Measurements from ENCODE around the gene PTPRR. TPM values are rescaled to one million over a fixed set of nuclear protein-coding genes. Genes with fewer than 3 reads are reported as not detected.

Gene PTPRR
- total and polyA plus RNA-seq, 2 donors, result 0.73 to 2.7 TPM

DNA sequence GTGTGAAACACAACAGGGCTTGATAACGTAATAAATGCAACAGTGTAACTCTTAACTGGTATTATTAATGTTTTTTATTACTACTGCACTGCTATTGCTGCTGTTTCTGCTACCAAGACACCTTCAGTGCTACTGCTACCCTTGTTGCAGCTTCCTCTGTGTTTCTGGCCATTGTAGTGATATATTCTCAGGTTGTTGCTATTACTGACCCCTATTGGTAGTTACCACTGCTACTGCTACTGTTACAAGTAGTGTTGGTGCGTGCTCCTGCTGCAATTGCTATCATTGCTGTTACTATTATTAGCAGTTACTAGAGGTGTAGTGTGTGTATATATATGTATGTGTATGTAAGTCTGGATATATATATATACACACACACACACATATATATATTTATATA is 196.1 kb downstream of the PTPRR start:
- no peaks in the 10 kb centered on the region for H3K36me3 ChIP-seq (ENCODE audit: insufficient read depth)
- H3K27ac ChIP-seq (ENCODE audit: low read depth), result no peak overlapping the region

DNA sequence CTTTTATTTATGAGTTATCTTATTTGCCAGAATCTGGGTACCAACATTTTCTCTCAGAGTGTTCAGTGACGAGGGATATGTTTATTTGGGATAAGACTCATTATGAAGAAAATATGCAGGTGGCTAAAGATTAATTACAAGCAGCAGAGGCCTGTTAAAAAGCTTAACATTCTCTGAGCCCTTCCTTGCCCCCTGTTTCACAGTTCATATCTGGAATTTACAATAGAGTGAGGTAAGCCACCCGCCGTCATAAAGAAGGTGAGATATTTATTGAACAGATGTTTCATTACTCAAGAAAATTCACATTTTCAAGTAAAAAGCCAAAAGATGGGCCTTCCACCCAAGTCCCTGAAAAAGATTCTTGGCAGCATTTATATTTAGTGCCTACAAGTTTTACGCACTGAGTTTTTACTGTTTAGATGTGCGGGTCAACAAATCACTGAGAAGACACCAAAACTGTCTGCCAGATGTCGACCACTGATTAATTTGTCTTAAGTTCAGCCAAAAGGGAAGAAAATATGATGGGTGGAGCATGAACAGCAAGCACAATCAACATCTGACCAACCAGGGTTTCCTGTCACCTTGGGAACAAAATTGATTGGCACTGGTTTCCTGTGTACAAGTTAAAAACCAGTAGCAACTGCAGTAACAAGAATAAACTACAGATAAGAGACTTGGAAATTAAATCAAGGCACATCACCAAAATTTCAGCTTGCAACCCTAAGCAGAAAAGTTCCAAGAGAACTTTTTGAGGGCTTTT is 197.8 kb downstream of the PTPRR start:
- no peak overlapping the region for H3K4me3 ChIP-seq (ENCODE audit: low read depth, low read length)
- WGBS, result 50% methylated on average over 6 of the region's 6 CpGs
- H3K36me3 ChIP-seq (ENCODE audit: insufficient read depth), result no peaks in the 10 kb centered on the region
- H3K27ac ChIP-seq (ENCODE audit: low read depth), result peak overlapping the region; percentile 38
- H3K4me1 ChIP-seq (ENCODE audit: insufficient read depth), result no peaks in the 10 kb centered on the region
- DNase-seq (ENCODE audit: extremely low spot score), result no peak

More for the DNA sequence above, 196.1 kb downstream of the PTPRR start:
- Histone ChIP-seq H3K4me1 (ENCODE audit: insufficient read depth) (no peaks in the 10 kb centered on the region), H3K4me3 (ENCODE audit: low read depth, low read length) (no peak overlapping the region)
- no peak for DNase-seq (ENCODE audit: extremely low spot score)
- WGBS, result 93% methylated on average over 2 of the region's 2 CpGs

DNA sequence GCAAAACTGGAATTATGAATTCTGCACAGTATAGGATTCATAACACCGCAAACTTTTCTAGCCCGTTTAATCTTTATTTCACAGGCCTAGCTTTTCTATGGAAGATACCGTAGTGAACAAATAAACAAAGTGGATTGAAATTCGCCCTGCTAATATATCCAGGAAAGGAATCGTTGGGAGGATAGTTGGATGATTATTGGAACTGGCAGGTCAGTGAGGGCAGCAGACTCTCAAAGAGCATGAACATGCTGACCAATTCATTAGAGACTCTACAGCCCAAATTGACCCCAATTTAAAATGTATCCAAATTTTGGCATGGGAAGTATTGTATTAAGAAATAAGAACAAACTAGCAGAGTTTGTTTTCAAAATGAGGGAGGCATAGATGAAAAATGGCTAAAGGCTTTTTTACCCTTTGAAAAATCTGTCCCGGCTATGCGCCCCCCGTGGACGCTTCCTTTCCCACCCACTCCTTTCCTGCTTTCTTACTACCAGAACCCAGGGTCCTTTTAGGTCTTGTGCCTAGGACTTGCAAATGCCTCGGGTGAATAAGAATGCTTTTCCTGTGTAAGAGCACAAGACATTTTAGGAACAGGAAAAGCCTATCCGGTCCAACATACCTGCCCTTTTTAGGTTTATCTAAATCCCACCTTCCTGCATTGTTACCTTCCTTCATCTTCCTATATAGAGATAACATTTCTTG is 198.7 kb downstream of the PTPRR start:
- H3K4me3 ChIP-seq (ENCODE audit: low read depth, low read length), result no peak overlapping the region
- no peaks in the 10 kb centered on the region for H3K36me3 ChIP-seq (ENCODE audit: insufficient read depth)
- no peaks in the 10 kb centered on the region for H3K4me1 ChIP-seq (ENCODE audit: insufficient read depth)
- no peak for DNase-seq (ENCODE audit: extremely low spot score)
- no peak overlapping the region for H3K27ac ChIP-seq (ENCODE audit: low read depth)
- WGBS, result 62% methylated on average over 11 of the region's 11 CpGs

DNA sequence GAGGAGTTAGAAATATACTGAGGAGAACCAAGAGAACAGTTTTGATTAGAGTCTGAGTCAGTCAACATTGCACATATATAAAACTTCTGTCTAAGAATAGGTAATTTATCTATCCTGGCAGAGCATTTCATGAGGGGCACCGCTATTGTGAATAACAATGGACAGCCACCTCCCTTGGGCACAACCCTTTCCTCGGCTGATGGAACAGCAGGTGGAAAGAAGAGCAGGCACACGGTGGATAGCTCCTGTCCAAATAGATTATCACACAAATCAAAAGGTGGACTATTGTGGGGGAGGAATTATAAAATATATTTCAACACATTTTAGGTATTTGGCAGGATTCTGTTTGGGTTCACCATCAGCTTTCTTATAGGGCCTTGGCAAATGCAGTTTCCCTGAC is 199.3 kb downstream of the PTPRR start:
- Histone ChIP-seq H3K27ac (ENCODE audit: low read depth) (no peak overlapping the region), H3K4me3 (ENCODE audit: low read depth, low read length) (no peak overlapping the region), H3K36me3 (ENCODE audit: insufficient read depth) (no peaks in the 10 kb centered on the region), H3K4me1 (ENCODE audit: insufficient read depth) (no peaks in the 10 kb centered on the region)
- 76% methylated on average over 3 of the region's 3 CpGs for WGBS
- DNase-seq (ENCODE audit: extremely low spot score), result no peak

DNA sequence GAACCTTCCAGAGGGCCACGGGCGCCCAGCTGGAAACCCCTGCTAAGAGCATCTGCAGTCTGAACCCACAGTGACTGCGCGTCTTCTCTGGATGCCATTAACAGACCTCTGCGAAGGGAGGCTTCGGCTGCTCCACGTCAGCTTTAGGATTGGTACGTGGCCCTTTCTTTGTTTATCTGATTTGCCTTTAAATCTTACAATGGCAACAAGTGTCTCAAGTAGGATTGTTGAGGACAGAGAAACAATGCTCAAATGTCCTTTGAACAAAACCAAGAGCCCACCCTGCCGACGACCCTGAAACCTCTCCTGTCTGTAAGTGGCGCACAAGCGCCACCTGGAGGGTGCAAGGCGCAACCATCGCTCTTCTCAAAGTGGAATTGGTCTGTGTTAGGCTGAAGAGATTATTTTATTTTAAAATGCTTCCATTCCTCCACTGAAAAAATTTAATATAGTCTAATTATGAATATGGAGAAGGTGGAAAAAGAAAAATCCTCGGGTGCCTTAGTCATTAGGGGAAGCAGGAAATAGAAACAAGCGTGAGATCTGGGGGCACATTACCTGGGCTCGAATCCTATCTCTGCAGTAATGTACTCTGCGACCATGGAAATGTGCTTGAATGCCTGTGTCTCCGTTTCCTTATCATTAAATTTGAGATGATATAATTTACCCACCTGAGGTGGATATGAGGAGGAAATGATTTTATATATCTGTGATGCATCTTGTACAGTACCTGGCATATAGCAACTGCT is 200.7 kb downstream of the PTPRR start:
- peak; percentile 15 for DNase-seq (ENCODE audit: extremely low spot score)
- Histone ChIP-seq H3K36me3 (ENCODE audit: insufficient read depth) (no peaks in the 10 kb centered on the region), H3K27ac (ENCODE audit: low read depth) (no peak overlapping the region), H3K4me1 (ENCODE audit: insufficient read depth) (no peaks in the 10 kb centered on the region), H3K4me3 (ENCODE audit: low read depth, low read length) (no peak overlapping the region)
- WGBS, result 28% methylated on average over 19 of the region's 19 CpGs

DNA sequence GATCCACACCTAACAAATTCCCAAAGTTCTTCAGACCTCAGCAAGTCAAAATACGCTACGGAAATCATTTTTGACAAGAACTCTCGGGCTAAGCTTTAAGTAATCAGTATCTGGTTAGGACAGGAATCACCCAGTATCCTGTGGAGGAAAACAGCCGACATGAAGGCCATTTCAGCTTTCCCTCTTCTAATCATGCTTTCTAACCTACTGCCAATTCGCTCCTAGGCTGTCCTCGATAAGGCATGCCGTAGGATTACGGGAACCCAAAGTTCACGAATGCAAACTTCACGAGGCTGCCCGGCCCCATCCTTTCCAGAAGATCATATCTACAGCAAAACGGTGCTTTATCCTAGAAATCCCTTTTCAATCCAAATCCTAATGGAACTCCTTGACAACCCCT is 201.5 kb downstream of the PTPRR start:
- H3K4me1 ChIP-seq (ENCODE audit: insufficient read depth), result no peaks in the 10 kb centered on the region
- DNase-seq (ENCODE audit: extremely low spot score), result no peak
- H3K36me3 ChIP-seq (ENCODE audit: insufficient read depth), result no peaks in the 10 kb centered on the region
- H3K4me3 ChIP-seq (ENCODE audit: low read depth, low read length), result no peak overlapping the region
- no peak overlapping the region for H3K27ac ChIP-seq (ENCODE audit: low read depth)
- WGBS, result 75% methylated on average over 12 of the region's 12 CpGs

DNA sequence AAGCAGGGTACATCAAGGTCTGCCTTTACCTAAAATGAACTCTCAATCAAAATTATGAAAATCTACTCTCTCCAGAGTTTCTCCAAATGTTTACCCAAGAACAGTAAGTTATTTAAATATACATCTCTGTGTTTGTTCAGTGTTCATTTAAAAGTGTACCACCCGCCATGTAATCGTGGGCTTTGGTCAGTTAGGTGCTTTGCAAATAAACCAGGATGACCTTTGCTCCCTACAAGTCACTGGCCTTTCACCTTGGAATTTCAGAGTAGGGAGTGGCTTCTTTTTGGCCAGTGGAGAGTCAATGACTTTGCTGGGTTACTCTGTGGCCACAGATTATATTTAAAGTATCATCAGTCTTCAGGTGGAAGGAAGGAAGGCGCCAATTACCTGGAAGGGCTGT is 208.7 kb downstream of the PTPRR start:
- H3K27ac ChIP-seq (ENCODE audit: low read depth), result no peak overlapping the region
- no peaks in the 10 kb centered on the region for H3K4me1 ChIP-seq (ENCODE audit: insufficient read depth)
- 66% methylated on average over 3 of the region's 3 CpGs for whole genome bisulfite sequencing

DNA sequence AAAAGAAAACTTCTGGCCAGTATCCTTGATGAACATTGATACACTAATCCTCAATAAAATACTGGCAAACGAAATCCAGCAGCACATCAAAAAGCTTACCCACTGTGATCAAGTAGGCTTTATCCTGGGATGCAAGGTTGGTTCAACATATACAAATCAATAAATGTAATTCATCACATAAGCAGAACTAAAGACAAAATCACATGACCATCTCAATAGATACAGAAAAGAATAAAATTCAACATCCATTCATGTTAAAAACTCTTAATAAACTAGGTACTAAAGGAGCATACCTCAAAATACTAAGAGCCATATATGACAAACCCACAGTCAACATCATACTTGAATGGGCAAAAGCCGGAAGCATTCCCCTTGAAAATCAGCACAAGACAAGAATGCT is 211.5 kb downstream of the PTPRR start:
- 73% methylated on average over 2 of the region's 2 CpGs for WGBS
- no peaks in the 10 kb centered on the region for H3K36me3 ChIP-seq (ENCODE audit: insufficient read depth)
- no peak overlapping the region for H3K4me3 ChIP-seq (ENCODE audit: low read depth, low read length)
- H3K27ac ChIP-seq (ENCODE audit: low read depth), result no peak overlapping the region
- DNase-seq (ENCODE audit: extremely low spot score), result no peak
- no peaks in the 10 kb centered on the region for H3K4me1 ChIP-seq (ENCODE audit: insufficient read depth)

More for the DNA sequence above, 208.7 kb downstream of the PTPRR start:
- H3K4me3 ChIP-seq (ENCODE audit: low read depth, low read length), result no peak overlapping the region
- no peaks in the 10 kb centered on the region for H3K36me3 ChIP-seq (ENCODE audit: insufficient read depth)
- no peak for DNase-seq (ENCODE audit: extremely low spot score)

DNA sequence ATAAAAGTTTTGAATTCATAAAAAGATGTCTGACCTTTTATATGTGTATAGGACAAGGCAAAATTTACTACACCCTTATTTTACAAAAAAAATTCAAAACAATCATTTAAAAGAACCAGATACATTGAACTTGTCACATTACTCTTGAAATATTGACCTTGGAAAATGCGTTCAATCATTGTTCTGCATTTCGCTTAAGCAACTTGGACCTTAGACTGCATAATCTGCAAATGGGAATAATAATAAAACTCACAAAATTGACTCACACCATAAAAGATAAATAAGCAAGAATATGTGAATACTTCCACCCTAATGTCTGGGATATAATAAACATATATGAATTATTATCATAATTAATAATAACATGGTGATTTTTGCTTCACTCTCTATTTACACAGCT is 213.9 kb downstream of the PTPRR start:
- H3K4me1 ChIP-seq (ENCODE audit: insufficient read depth), result no peaks in the 10 kb centered on the region
- H3K36me3 ChIP-seq (ENCODE audit: insufficient read depth), result no peaks in the 10 kb centered on the region
- no peak for DNase-seq (ENCODE audit: extremely low spot score)
- WGBS, result 95% methylated on average over 2 of the region's 2 CpGs
- no peak overlapping the region for H3K27ac ChIP-seq (ENCODE audit: low read depth)
- H3K4me3 ChIP-seq (ENCODE audit: low read depth, low read length), result no peak overlapping the region

DNA sequence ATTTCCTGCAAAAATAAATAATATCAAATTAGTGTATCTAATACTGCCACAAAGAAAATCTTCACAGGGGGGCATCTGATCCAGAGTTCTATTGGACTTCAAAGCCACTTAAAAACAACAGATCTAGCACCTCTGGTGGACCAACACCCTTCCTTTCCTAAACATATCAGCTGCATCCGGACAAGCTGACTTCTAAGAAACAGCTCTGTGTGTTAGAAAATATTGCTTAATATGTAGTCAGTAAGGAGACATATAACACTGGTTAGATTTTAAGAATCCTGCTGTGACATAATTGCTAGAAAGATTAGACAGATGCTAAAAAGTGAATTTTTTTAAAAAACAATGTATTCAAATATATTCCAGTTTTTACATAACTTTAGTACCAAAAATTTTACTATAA is 222.2 kb downstream of the PTPRR start:
- Histone ChIP-seq H3K4me1 (ENCODE audit: insufficient read depth) (no peaks in the 10 kb centered on the region), H3K27ac (ENCODE audit: low read depth) (no peak overlapping the region), H3K36me3 (ENCODE audit: insufficient read depth) (no peaks in the 10 kb centered on the region), H3K4me3 (ENCODE audit: low read depth, low read length) (no peak overlapping the region)
- 83% methylated on average over 1 of the region's 1 CpG for WGBS
- DNase-seq (ENCODE audit: extremely low spot score), result no peak

DNA sequence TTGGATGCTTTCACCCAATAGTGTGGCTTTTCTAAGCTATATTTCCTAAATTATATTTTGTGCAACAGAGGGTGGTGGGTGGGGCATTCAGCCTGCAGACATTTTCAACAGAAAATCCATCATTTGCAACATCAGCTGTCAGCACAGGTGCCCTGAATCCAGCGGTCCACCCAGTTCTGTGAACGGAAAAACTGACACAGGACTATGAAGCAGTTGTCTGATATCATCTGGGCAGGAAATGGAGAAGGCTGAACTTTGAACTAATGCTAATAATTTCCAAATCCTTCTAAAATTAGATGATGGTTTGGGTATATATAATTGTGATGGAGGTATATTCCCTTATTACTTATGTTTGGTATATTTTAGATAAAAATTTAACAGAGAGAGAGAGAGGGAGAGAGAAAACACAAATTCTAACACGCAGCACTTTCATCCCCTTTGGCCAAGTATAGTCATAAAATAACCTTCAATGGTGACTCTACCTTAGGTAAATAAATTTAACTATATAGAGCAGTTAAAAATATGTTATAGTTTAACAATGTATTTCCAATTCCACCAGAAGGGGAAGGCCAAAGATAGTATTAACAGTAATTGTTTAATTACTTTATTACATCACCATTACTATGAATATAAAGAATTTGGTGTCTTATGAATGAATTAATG is 225.0 kb downstream of the PTPRR start:
- no peaks in the 10 kb centered on the region for H3K4me1 ChIP-seq (ENCODE audit: insufficient read depth)
- no peak overlapping the region for H3K4me3 ChIP-seq (ENCODE audit: low read depth, low read length)
- DNase-seq (ENCODE audit: extremely low spot score), result no peak
- 54% methylated on average over 3 of the region's 3 CpGs for WGBS
- no peak overlapping the region for H3K27ac ChIP-seq (ENCODE audit: low read depth)
- H3K36me3 ChIP-seq (ENCODE audit: insufficient read depth), result no peaks in the 10 kb centered on the region

DNA sequence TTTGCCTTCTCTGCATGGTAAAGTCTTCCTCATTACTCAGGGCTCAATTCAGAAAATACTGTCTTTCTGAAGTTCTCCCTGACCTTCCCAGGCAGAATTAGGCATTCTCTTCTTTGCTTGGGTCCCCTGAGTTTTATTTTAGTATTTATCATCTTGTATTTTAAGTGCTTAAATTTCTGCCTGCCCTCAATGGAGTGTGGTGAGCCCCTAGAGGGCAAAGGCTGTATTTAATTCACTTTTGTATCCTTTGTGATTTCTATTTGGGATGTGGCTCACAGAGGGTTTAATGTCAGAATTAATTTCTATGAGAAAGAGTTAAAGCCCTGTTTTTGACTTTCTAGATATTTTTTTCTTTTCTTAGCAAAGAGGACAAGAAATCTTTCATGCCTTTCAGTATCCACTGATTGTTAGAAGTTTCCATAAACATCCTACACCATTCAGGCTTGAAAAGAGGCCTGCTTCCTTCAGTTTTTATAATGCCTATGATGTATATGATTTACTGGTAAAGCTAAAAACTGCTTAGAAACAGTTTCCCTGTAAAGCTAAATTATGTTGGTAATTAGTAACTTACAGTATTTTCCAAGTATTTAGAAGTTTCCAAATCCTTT is 227.8 kb downstream of the PTPRR start:
- H3K4me1 ChIP-seq (ENCODE audit: insufficient read depth), result no peaks in the 10 kb centered on the region
- H3K4me3 ChIP-seq (ENCODE audit: low read depth, low read length), result no peak overlapping the region
- H3K27ac ChIP-seq (ENCODE audit: low read depth), result no peak overlapping the region
- DNase-seq (ENCODE audit: extremely low spot score), result no peak
- no peaks in the 10 kb centered on the region for H3K36me3 ChIP-seq (ENCODE audit: insufficient read depth)

DNA sequence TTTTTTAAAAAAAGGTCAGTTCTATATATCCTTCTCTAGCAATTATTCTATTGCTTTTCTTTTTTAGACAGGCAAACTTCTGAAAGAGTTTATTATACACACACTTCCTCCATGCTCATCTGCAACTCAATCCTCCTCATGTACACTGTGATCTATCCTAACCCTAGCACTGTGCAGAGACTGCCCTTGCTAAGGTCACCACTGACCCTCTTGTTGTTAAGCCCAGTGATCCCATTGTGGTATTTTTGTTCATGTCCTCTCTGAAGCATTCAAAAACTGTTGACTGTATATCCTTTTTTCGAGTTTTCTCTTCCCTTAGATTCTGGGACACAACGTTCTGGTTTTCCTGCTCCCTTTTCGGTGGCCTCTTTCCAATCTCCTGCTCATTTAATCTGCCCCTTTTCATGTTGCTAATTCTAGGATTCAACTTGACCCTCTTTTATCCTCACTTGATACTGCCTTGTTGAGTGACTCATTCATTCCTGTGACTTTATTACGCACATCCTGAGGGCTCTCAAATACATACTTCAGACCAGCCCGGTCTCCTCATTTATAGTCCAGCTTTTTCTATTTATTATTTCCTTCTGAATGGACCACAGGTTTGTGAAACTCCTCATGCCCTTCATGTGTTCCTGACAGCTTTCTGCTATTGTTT is 229.4 kb downstream of the PTPRR start:
- WGBS, result 52% methylated on average over 5 of the region's 5 CpGs
- DNase-seq (ENCODE audit: extremely low spot score), result no peak
- no peaks in the 10 kb centered on the region for H3K36me3 ChIP-seq (ENCODE audit: insufficient read depth)
- no peaks in the 10 kb centered on the region for H3K4me1 ChIP-seq (ENCODE audit: insufficient read depth)
- no peak overlapping the region for H3K4me3 ChIP-seq (ENCODE audit: low read depth, low read length)
- H3K27ac ChIP-seq (ENCODE audit: low read depth), result no peak overlapping the region

Measured in urinary bladder (tissue), 4 donors.